IPS-NIHi7 (cell line): Measurements from ENCODE around the gene NKX1-2.

Source experiments
- DNase-seq: peaks from one replicate; pipeline ENCODE4 v3.0.0; 2012; ENCODE audit warnings: mixed read lengths; ENCODE audit errors: extremely low spot score

The NKX1-2 gene

DNA sequence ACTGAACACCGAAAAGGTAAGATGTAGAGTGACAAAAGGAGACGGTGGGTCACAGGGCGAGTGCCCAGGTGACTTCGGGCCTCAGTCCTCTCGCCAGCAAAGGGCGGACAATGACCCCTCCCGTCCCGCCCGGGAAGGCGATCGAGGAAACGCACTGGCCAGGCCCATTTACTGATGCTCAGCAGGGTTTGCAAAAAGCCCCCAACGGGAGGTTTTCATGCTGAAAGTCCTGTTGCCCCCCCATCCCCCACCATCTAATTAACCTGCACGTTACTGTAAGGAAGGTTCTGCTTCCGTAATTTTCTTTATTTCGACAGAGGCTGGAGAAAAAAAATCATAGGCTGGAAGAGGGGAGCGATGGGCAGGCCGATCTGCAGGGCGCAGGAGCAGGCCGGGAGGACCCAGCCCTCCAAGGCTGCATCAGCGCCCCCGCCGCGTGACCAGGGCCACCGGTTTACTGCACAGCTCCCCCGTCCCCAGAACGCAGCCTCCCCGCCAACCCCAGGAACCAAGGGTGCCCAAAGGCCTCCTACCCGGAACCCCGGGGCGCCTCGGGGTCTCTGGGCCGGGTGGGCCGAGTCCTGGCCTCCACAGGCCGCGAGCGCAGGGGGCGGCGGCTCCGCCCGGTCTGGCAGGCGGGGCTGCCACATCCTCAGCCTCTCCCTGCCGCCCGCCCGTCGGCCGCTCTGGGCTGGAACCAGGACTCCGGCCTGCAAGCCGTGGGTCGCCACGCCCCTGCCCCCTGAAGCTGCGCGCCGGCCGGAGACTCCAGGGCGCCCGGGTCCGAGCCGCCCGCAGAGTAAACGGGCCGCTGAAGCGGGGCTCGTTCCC is 31.7 kb downstream of the NKX1-2 start:
- DNase-seq = peak; percentile 63

DNA sequence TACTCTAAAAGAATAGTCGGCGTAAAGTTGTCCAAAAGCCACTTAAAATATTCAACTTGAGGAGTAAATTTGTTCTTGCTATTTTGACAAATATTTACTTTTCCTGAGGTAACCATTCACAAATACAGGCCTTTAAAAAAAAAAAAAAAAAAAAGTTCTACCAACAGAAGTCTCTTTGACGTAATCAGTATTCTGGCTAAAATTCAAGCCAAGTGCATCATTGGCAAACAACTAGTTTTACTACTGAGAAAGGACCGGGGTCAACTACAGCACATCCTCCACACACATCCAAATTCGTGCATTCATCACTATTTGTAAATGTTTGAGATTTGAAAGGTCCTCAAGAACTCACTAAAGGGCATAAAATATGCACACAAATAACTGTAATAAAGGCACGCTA is 33.1 kb downstream of the NKX1-2 start:
- no peak for DNase-seq

DNA sequence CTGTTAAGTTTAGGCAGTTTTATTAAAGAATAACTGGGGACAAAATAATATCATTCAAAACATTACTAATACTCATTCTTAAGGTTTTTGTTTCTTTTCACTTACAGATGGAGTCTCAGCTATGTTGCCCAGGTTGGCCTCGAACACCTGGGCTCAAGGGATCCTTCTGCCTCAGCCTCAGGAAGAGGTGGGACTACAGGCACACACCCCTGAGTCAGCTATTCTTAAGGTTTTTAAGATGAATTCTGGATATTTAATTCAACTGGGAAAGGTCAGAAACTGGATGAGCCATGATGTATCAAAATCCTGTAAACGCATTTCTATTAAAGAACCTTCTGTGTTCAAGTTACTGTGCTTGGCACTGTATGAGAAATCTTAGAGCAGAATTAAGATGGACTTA is 34.6 kb downstream of the NKX1-2 start:
- DNase-seq = no peak

DNA sequence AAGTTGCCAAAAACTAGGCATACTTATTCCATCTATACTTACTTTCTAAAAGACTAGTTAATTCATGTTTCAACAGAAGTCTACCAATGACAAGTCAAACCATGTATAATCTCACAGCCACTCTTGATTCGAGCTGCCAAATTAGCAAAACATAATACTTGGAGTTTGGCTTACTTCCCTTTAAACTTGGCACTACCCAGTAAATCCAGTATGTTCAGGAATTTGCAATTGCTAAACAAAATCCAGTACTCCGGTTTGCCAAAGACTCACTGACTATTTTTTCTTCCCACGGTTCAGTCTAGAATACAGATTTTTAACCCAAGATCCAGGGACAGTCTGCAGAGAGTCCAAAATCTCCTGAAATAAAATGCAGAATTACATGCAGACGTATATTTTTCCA is 35.8 kb downstream of the NKX1-2 start:
- no peak for DNase-seq

DNA sequence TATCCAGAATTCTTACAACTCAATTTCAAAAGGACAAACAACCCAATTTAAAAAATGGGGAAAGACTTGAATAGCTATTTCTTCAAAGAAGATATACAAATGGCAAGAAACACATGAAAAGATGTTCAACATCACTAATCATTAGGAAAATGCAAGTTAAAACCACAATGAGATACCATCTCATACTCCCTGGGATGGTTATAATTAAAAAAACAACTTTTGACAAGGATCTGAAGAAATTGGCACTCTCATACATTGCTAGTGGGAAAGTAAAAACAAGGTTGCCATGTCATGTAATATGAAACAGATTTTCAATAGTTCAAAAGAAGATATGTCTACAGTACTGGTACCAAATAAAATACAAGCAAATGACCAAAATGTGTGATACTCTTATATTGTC is 40.1 kb downstream of the NKX1-2 start:
- no peak for DNase-seq

DNA sequence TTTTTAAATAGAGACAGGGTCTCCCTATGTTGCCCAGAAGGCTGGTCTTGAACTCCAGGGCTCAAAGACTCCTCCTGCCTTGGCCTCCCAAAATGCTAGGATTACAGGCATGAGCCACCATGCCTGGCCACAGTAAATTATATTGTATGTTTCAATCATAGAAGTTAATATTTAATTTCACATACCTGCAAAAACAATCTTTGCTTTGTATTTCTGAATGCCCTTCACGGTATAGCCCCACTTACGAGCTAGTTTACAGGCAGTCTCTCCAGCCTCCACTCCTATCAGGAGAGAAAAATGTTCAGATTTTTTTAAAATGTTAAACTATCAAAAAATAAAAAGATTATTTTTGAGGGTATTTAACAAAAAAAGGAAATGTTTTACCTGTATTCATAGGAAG is 41.5 kb downstream of the NKX1-2 start:
- DNase-seq = no peak

DNA sequence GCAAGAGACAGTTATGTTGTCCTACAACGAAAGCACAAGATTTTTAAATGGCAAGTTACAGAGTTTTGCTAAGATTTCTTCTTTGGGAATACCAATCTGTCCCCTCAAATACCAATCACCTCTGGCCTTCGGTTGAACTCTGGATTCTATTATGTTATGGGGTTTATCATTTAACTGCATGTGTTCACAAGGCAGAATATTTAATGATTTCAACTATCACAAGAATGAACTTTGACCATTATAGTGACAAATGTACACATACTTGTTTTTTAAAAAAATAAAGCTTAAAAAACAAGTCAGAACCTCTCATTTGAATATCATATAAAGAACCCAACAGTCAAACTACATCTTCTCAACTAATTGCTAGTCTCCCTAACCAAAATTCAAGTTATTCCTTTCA is 42.4 kb downstream of the NKX1-2 start:
- DNase-seq = no peak

DNA sequence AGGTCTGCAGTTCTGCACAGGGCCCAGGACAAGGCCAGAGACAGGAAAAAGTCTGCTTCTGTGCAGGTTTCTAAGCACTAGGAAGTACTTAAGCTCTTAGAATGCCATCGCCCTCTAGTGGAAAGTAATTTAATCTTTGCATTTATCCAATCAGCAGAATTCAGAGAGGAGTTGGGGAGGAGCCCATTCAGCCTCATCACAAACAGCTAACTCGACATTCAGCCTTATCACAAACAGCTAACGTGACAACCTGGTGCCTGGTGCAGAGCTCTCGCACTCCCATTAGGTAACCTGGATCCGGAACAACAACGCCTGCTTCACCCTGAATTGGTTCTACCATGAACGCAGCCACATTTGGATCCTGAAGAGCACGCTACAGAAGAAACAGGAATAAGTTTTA is 46.3 kb downstream of the NKX1-2 start:
- peak; percentile 79 for DNase-seq

DNA sequence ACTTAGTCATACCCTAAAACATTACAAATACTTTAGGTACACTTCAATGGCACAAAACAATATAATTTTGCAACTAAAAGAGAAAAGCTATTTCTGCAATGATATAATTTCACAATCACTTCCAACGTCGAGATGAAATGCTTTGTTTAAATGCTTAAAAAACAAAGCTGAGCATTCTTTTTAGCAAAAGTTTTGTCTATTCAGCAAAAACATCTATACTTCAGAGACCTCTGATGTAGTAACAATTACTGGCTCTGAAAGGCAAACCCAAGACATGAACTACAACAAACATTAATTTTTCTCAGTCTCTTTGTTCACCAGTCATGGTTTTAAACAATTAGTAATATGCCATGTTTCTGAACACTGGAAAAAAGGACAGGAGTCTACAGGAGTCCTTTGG is 47.6 kb downstream of the NKX1-2 start:
- DNase-seq = no peak

DNA sequence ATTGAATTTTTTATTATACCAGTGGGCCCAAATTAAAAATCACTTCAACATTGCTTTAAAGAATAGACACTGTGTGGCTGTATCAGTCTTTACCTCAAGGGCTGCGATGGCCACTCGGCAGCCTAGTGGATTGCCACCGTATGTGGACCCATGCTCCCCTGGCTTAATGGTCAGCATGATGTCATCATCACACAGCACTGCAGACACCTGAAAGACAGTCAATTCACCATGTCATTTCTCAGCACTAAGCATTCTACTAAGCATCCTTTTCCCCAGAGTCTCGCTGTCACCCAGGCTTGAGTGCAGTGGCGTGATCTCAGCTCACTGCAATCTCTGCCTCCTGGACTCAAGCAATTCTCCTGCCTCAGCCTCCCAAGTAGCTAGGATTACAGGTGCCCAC is 48.2 kb downstream of the NKX1-2 start:
- DNase-seq = no peak
